ENCODE measurements around the gene CNTN2.

GRCh38 chr1:205058853-205059252 is 15.8 kb downstream of the CNTN2 start:
- TF ChIP-seq CTCF (conservative IDR thresholded peaks at IDR 0.05) (no peak), EZH2 (IDR thresholded peaks at IDR 0.05; ENCODE audit: low read depth) (no peak)

All from PC-9 (cell line).